Gastroesophageal sphincter (tissue), 4 donors: ENCODE results near the gene GNAI2. TPM values are rescaled to one million over a fixed set of nuclear protein-coding genes. Genes with fewer than 3 reads are reported as not detected.

Source experiments
- ATAC-seq: fragments of 150-250 bp; one replicate; pipeline ENCODE4 v1.9.1; 2016; ENCODE audit warnings: mild to moderate bottlenecking, moderate library complexity
- H3K27ac ChIP-seq, 4 donors: fragments of 200-600 bp; sonication (generic) in 3 of 4; 1 replicate in 3 of 4; 2 replicates in 1 of 4; pipeline ENCODE4 v1.5.1; 2016 to 2019
- H3K27me3 ChIP-seq: fragments of 200-600 bp; sonication (generic); one replicate; pipeline ENCODE4 v1.5.1; 2019
- H3K36me3 ChIP-seq, 2 donors: fragments of 200-600 bp; sonication (generic); one replicate each; pipeline ENCODE4 v1.5.1; 2019; ENCODE audit warnings: control low read depth in 1 of 2
- H3K4me1 ChIP-seq, 3 donors: fragments of 200-600 bp; sonication (generic); 1 replicate in 2 of 3; 2 replicates in 1 of 3; pipeline ENCODE4 v1.5.1; 2016 to 2019; ENCODE audit warnings: control low read depth in 2 of 3
- H3K4me3 ChIP-seq, 2 donors: fragments of 200-600 bp; sonication (generic); one replicate each; pipeline ENCODE4 v1.5.1; 2019; ENCODE audit warnings: mild to moderate bottlenecking in 1 of 2, moderate library complexity in 1 of 2
- H3K9me3 ChIP-seq, 3 donors: fragments of 200-600 bp; sonication (generic); one replicate each; pipeline ENCODE4 v1.5.1; 2017 to 2019; ENCODE audit warnings: control low read depth in 2 of 3
- CTCF ChIP-seq, 4 experiments: fragments of 200-600 bp in 2 of 4; fragments of 450-650 bp in 2 of 4; sonication (generic) in 1 of 4; IDR thresholded peaks; one replicate each; pipeline ENCODE4 v1.5.1; 2017 to 2019; ENCODE audit warnings: antibody characterized with exemption in 4 of 4, mild to moderate bottlenecking in 2 of 4, moderate library complexity in 2 of 4
- EP300 ChIP-seq: sonication (generic); formaldehyde crosslinking; IDR thresholded peaks from one replicate; pipeline ENCODE4 v1.6.1; 2017; ENCODE audit warnings: antibody characterized with exemption, mild to moderate bottlenecking
- POLR2A ChIP-seq, 2 donors: fragments of 450-650 bp; IDR thresholded peaks; one replicate each; pipeline ENCODE4 v1.6.1; 2017; ENCODE audit warnings: antibody characterized with exemption in 2 of 2, mild to moderate bottlenecking in 2 of 2, moderate library complexity in 1 of 2
- POLR2AphosphoS5 ChIP-seq: sonication (generic); formaldehyde crosslinking; IDR thresholded peaks from one replicate; pipeline ENCODE4 v1.6.1; 2017; ENCODE audit warnings: antibody characterized with exemption
- WGBS, 2 donors: methylation state at CpG; one replicate each; pipeline ENCODE4 v1.1.5; 2018; ENCODE audit warnings: low coverage in 1 of 2; 5-methylcytosine and 5-hydroxymethylcytosine counted together
- total RNA-seq, 4 donors: library from RNA; depleted of rRNA; stranded (reverse); fragments of >200 nt; gene quantifications; one replicate each; pipeline ENCODE4 v1.1.0, GENCODE V29; 2016

The GNAI2 gene
- total RNA-seq, 4 donors from 2014 or later: 172 to 262 (median 222) TPM

- Histone ChIP-seq H3K36me3 (no peaks in the 10 kb centered on the region), H3K4me3 (no peak overlapping the region), H3K27me3 (peaks cover 87% of the 10 kb centered on the region), H3K9me3 (no peaks in the 10 kb centered on the region), H3K27ac (no peak overlapping the region), H3K4me1 (peaks cover 0 to 18% (median 13%) of the 10 kb centered on the region in 3 donors)
- no peak for ATAC-seq
- TF ChIP-seq POLR2AphosphoS5: no peak
- no peak for TF ChIP-seq CTCF (IDR thresholded peaks at IDR 0.05)
- no peak for TF ChIP-seq POLR2A (IDR thresholded peaks at IDR 0.05)
- no peak for TF ChIP-seq EP300
- WGBS, 2 donors: 94% methylated on average over 2 of the region's 10 CpGs; no CpG with 5 or more reads in 1 of the 2 donors
Measured at GRCh38 chr3:50201573-50202315, 34.3 kb upstream of the GNAI2 start.

GRCh38 chr3:50202353-50203112, 33.5 kb upstream of the GNAI2 start:
- no peak for TF ChIP-seq EP300
- no peak for TF ChIP-seq CTCF (IDR thresholded peaks at IDR 0.05)
- TF ChIP-seq POLR2AphosphoS5: no peak
- TF ChIP-seq POLR2A (IDR thresholded peaks at IDR 0.05): no peak
- Histone ChIP-seq H3K9me3 (no peaks in the 10 kb centered on the region), H3K27ac (no peak overlapping the region), H3K4me1 (peaks cover 0 to 18% (median 13%) of the 10 kb centered on the region in 3 donors), H3K27me3 (peaks cover 92% of the 10 kb centered on the region), H3K36me3 (no peaks in the 10 kb centered on the region), H3K4me3 (no peak overlapping the region)
- WGBS, 2 donors: 81 to 100% methylated on average over 3 to 11 of the region's 16 CpGs
- no peak for ATAC-seq

- Histone ChIP-seq H3K36me3 (no peaks in the 10 kb centered on the region), H3K9me3 (no peaks in the 10 kb centered on the region), H3K4me1 (peaks cover 0 to 18% (median 13%) of the 10 kb centered on the region in 3 donors), H3K27me3 (peaks cover 85% of the 10 kb centered on the region), H3K4me3 (no peak overlapping the region), H3K27ac (no peak overlapping the region)
- TF ChIP-seq CTCF (IDR thresholded peaks at IDR 0.05) (no peak), POLR2AphosphoS5 (no peak), POLR2A (IDR thresholded peaks at IDR 0.05) (no peak), EP300 (no peak)
- 50 to 60% methylated on average over 2 to 3 of the region's 9 CpGs for WGBS, 2 donors
- no peak for ATAC-seq
Measured at GRCh38 chr3:50203113-50203808, 32.7 kb upstream of the GNAI2 start.

GRCh38 chr3:50203809-50204803, 31.9 kb upstream of the GNAI2 start:
- ATAC-seq: no peak
- H3K4me3 ChIP-seq: peak overlapping the region in 1 of 2 donors; percentile 48
- no peaks in the 10 kb centered on the region for H3K9me3 ChIP-seq
- H3K36me3 ChIP-seq: no peaks in the 10 kb centered on the region
- TF ChIP-seq POLR2A (IDR thresholded peaks at IDR 0.05) (no peak), EP300 (no peak), POLR2AphosphoS5 (no peak), CTCF (IDR thresholded peaks at IDR 0.05) (no peak)
- peaks cover 76% of the 10 kb centered on the region for H3K27me3 ChIP-seq
- no peak overlapping the region for H3K27ac ChIP-seq
- H3K4me1 ChIP-seq: peaks cover 0 to 18% (median 13%) of the 10 kb centered on the region in 3 donors
- 25 to 82% methylated on average over 2 to 3 of the region's 12 CpGs for WGBS, 2 donors
